HT-29 (cell line): ENCODE data around the gene HDLBP. TPM values are rescaled to one million over a fixed set of nuclear protein-coding genes. Genes with fewer than 3 reads are reported as not detected.

Source experiments
- total RNA-seq: library from RNA; depleted of rRNA; stranded (reverse); fragments of >200 nt; shearing (Covaris generic); gene quantifications from 2 replicates; pipeline ENCODE4 v1.2.3, GENCODE V29; 2014; rRNA removed

Gene HDLBP
- total RNA-seq, 1 experiment from 2014 or later = 461 TPM

Other genes starting within 250 kb of the HDLBP start
- gene MTERF4, start 213.4 kb downstream of the HDLBP start, total RNA-seq = 29.0 and 29.8 TPM in 2 replicates
- 13.4 and 15.9 TPM in 2 replicates for gene PASK, start 166.2 kb downstream of the HDLBP start, total RNA-seq
- gene PPP1R7, start 165.2 kb downstream of the HDLBP start, total RNA-seq = 45.6 and 69.6 TPM in 2 replicates
- gene ANO7, start 127.0 kb downstream of the HDLBP start, total RNA-seq = 3.0 and 4.1 TPM in 2 replicates
- gene SEPTIN2, start 253 bp upstream of the HDLBP start, total RNA-seq = 139 and 164 TPM in 2 replicates
- gene FARP2, start 40.6 kb upstream of the HDLBP start, total RNA-seq = 53.7 and 54.1 TPM in 2 replicates
- 291 and 314 TPM in 2 replicates for gene STK25, start 192.9 kb upstream of the HDLBP start, total RNA-seq
- gene BOK, start 243.1 kb upstream of the HDLBP start, total RNA-seq = 50.4 and 54.8 TPM in 2 replicates